WTC11 (cell line): ENCODE results near the gene ZNF407. TPM values are rescaled to one million over a fixed set of nuclear protein-coding genes. Genes with fewer than 3 reads are reported as not detected.

ENCODE experiments used
- ATAC-seq: fragments of 200-7000 bp; cut with Tn5 transposase; 2 replicates; pipeline ENCODE4 v1.10.0; 2021; ENCODE audit warnings: mild to moderate bottlenecking, moderate library complexity
- CTCF ChIA-PET: fragments of 300-600 bp; sonication (Branson Sonifier 250); formaldehyde crosslinking; loops from one replicate; lab custom pipeline; 2021; ENCODE audit warnings: antibody characterized with exemption; lab: Charles Lee
- POLR2A ChIA-PET: fragments of 350-600 bp; sonication (Branson Sonifier 250); formaldehyde crosslinking; loops from one replicate; lab custom pipeline; 2021; ENCODE audit warnings: antibody characterized with exemption; lab: Charles Lee
- DNase-seq: peaks from one replicate; pipeline ENCODE4 v3.0.0; 2021; ENCODE audit warnings: low spot score
- H3K27ac Mint-ChIP-seq: 2 replicates; pipeline ENCODE4 v1.8.0; 2021; ENCODE audit warnings: mixed read lengths
- H3K27me3 Mint-ChIP-seq: 2 replicates; pipeline ENCODE4 v1.8.0; 2021; ENCODE audit warnings: low read depth, mild to moderate bottlenecking, moderate library complexity, mixed read lengths
- H3K36me3 Mint-ChIP-seq: 2 replicates; pipeline ENCODE4 v1.8.0; 2021; ENCODE audit warnings: mixed read lengths
- H3K4me1 Mint-ChIP-seq: 2 replicates; pipeline ENCODE4 v1.8.0; 2022; ENCODE audit warnings: mixed read lengths
- H3K4me3 Mint-ChIP-seq: 2 replicates; pipeline ENCODE4 v1.8.0; 2021; ENCODE audit warnings: mild to moderate bottlenecking, moderate library complexity, mixed read lengths
- H3K9me3 Mint-ChIP-seq: 2 replicates; pipeline ENCODE4 v1.8.0; 2021; ENCODE audit warnings: mixed read lengths
- ATF1 ChIP-seq: sonication (generic); formaldehyde crosslinking; IDR thresholded peaks from 2 replicates; pipeline ENCODE4 v1.8.1; 2023; ENCODE audit warnings: mild to moderate bottlenecking, moderate library complexity, missing genetic modification reagents
- ELF4 ChIP-seq: sonication (generic); formaldehyde crosslinking; IDR thresholded peaks from 2 replicates; pipeline ENCODE4 v1.8.1; 2022; ENCODE audit warnings: low read depth, mild to moderate bottlenecking, moderate library complexity, missing genetic modification reagents
- ETV6 ChIP-seq: sonication (generic); formaldehyde crosslinking; IDR thresholded peaks from 2 replicates; pipeline ENCODE4 v1.8.1; 2022; ENCODE audit warnings: mild to moderate bottlenecking, missing genetic modification reagents
- GRHL2 ChIP-seq: fragments of 250-450 bp; sonication (Bioruptor Pico); IDR thresholded peaks from 2 replicates; pipeline ENCODE4 v1.8.0; 2022; ENCODE audit warnings: mild to moderate bottlenecking, moderate library complexity; ENCODE audit not compliant: insufficient replicate concordance, severe bottlenecking
- HMGXB4 ChIP-seq: sonication (generic); formaldehyde crosslinking; IDR thresholded peaks from 2 replicates; pipeline ENCODE4 v1.8.1; 2023; ENCODE audit warnings: mild to moderate bottlenecking, moderate library complexity, missing genetic modification reagents
- JAZF1 ChIP-seq: fragments of 250-450 bp; sonication (Bioruptor Pico); IDR thresholded peaks from 2 replicates; pipeline ENCODE4 v1.9.0; 2021; ENCODE audit warnings: moderate library complexity, mild to moderate bottlenecking, inconsistent platforms
- JUN ChIP-seq: sonication (generic); formaldehyde crosslinking; IDR thresholded peaks from 2 replicates; pipeline ENCODE4 v1.8.0; 2023; ENCODE audit warnings: mild to moderate bottlenecking, missing genetic modification reagents
- NFE2L1 ChIP-seq: sonication (generic); formaldehyde crosslinking; IDR thresholded peaks from 2 replicates; pipeline ENCODE4 v1.8.1; 2023; ENCODE audit warnings: missing genetic modification reagents
- NR2C2 ChIP-seq: sonication (generic); formaldehyde crosslinking; IDR thresholded peaks from 2 replicates; pipeline ENCODE4 v1.8.0; 2022; ENCODE audit warnings: mild to moderate bottlenecking, missing genetic modification reagents
- NR3C1 ChIP-seq: sonication (generic); formaldehyde crosslinking; conservative IDR thresholded peaks from 2 replicates; pipeline ENCODE4 v1.8.1; 2023; ENCODE audit warnings: low read depth, mild to moderate bottlenecking, missing genetic modification reagents
- SMAD4 ChIP-seq: sonication (generic); formaldehyde crosslinking; IDR thresholded peaks from 2 replicates; pipeline ENCODE4 v1.8.0; 2022; ENCODE audit warnings: mild to moderate bottlenecking, missing genetic modification reagents
- TEAD1 ChIP-seq: sonication (generic); formaldehyde crosslinking; IDR thresholded peaks from 2 replicates; pipeline ENCODE4 v1.8.0; 2022; ENCODE audit warnings: mild to moderate bottlenecking, missing genetic modification reagents
- TEAD4 ChIP-seq: sonication (generic); formaldehyde crosslinking; IDR thresholded peaks from 2 replicates; pipeline ENCODE4 v1.8.0; 2022; ENCODE audit warnings: mild to moderate bottlenecking, missing genetic modification reagents
- USF2 ChIP-seq: sonication (generic); formaldehyde crosslinking; IDR thresholded peaks from 2 replicates; pipeline ENCODE4 v1.8.1; 2023; ENCODE audit warnings: mild to moderate bottlenecking, missing genetic modification reagents, moderate library complexity
- ZMAT4 ChIP-seq: fragments of 250-450 bp; sonication (Bioruptor Pico); IDR thresholded peaks from 2 replicates; pipeline ENCODE4 v1.9.0; 2021; ENCODE audit warnings: mild to moderate bottlenecking
- ZNF121 ChIP-seq: sonication (generic); formaldehyde crosslinking; IDR thresholded peaks from 2 replicates; pipeline ENCODE4 v1.8.0; 2023; ENCODE audit warnings: missing genetic modification reagents
- ZNF138 ChIP-seq: sonication (generic); formaldehyde crosslinking; conservative IDR thresholded peaks from 2 replicates; pipeline ENCODE4 v1.8.1; 2022; ENCODE audit warnings: mild to moderate bottlenecking, moderate library complexity, missing genetic modification reagents
- ZNF416 ChIP-seq: fragments of 250-450 bp; sonication (Bioruptor Pico); IDR thresholded peaks from 2 replicates; pipeline ENCODE4 v1.9.0; 2021; ENCODE audit warnings: mild to moderate bottlenecking, inconsistent platforms
- total RNA-seq: library from RNA; stranded (reverse); gene quantifications from 3 replicates; pipeline ENCODE4 v1.2.3, GENCODE V29; 2021
- TF ChIP-seq, protein P1 (sequence below): fragments of 250-450 bp; sonication (Bioruptor Pico); conservative IDR thresholded peaks from 2 replicates; pipeline ENCODE4 v1.9.0; 2021; ENCODE audit warnings: mild to moderate bottlenecking
- TF ChIP-seq, protein P2 (sequence below): sonication (generic); formaldehyde crosslinking; IDR thresholded peaks from 2 replicates; pipeline ENCODE4 v1.8.0; 2022; ENCODE audit warnings: mild to moderate bottlenecking, missing genetic modification reagents
- TF ChIP-seq, protein P3 (sequence below): sonication (generic); formaldehyde crosslinking; IDR thresholded peaks from 2 replicates; pipeline ENCODE4 v1.8.1; 2023; ENCODE audit warnings: mild to moderate bottlenecking, missing genetic modification reagents
- TF ChIP-seq, protein P4 (sequence below): sonication (generic); formaldehyde crosslinking; IDR thresholded peaks from 2 replicates; pipeline ENCODE4 v1.8.0; 2022; ENCODE audit warnings: mild to moderate bottlenecking, missing genetic modification reagents

Gene ZNF407
- total RNA-seq, 1 experiment from 2014 or later, result 6.5 TPM

- no peak for TF ChIP-seq ATF1 (CRISPR knock-in tag)
These were observed 412.6 kb downstream of the ZNF407 start (continued) for GRCh38 chr18:75010278-75010677.

DNA sequence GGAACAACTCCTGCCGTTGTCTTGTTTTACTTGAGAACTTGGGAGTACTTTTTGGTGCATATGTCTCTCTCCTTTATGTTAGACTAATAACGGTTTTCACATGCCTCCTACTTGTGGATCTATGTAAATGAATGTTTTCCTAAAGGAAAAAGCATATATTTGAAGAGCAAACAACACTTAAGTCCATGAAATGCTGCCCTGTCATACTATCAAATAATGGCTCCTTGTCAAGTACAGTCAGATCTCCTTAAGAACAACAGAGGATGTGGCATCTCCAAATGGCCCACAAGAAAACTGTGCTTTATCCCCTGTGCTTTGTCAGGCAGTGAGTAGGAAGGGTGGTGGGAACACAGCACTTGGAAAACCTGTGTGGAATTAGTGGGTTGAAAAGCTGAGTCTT is 413.0 kb downstream of the ZNF407 start:
- ATAC-seq (no peak), DNase-seq (no peak)
- Mint-ChIP-seq H3K27ac (no peak overlapping the region), H3K9me3 (no peaks in the 10 kb centered on the region), H3K4me1 (peaks cover 17% of the 10 kb centered on the region), H3K4me3 (no peak overlapping the region), H3K36me3 (no peaks in the 10 kb centered on the region), H3K27me3 (no peaks in the 10 kb centered on the region)
- TF ChIP-seq ZNF138, result no peak
- no peak for TF ChIP-seq TEAD4 (CRISPR knock-in tag)
- TF ChIP-seq, protein P1, sequence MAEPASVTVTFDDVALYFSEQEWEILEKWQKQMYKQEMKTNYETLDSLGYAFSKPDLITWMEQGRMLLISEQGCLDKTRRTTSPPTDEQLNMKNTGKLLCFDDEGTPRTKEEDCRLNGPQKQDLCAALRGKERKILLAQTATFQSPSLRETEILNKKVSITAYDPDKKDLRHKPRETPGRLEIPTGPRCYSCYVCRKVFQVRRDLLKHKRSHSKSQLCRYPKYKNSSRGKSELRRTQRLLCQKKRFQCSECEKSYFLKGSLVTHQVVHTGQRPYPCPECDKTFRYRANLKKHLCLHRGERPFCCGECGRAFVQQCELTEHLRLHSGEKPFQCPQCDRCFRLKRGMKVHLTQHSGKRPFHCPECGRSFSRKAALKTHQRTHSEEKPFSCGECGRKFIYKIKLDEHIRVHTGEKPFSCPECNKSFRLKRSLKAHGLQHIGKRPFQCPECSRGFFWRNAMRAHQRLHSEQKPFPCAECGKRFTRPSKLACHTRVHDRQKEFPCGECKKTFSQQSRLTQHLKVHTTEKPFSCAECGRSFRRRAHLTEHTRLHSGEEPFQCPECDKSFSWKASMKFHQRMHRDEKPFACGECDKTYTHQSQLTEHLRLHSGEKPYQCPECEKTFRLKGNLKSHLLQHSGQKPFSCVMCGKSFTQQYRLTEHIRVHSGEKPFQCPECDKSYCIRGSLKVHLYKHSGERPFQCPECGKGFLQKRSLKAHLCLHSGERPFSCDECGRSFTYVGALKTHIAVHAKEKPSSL (CRISPR knock-in tag), result no peak
- no peak for TF ChIP-seq ZMAT4
- TF ChIP-seq, protein P2, sequence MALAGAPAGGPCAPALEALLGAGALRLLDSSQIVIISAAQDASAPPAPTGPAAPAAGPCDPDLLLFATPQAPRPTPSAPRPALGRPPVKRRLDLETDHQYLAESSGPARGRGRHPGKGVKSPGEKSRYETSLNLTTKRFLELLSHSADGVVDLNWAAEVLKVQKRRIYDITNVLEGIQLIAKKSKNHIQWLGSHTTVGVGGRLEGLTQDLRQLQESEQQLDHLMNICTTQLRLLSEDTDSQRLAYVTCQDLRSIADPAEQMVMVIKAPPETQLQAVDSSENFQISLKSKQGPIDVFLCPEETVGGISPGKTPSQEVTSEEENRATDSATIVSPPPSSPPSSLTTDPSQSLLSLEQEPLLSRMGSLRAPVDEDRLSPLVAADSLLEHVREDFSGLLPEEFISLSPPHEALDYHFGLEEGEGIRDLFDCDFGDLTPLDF, result no peak
- no peak for TF ChIP-seq HMGXB4 (CRISPR knock-in tag)
- TF ChIP-seq NFE2L1 (CRISPR knock-in tag), result no peak
- TF ChIP-seq GRHL2 (CRISPR knock-in tag), result no peak
- TF ChIP-seq ELF4 (CRISPR knock-in tag), result no peak
- POLR2A ChIA-PET, result no interaction called here
- CTCF ChIA-PET, result no interaction called here

- DNase-seq (no peak), ATAC-seq (no peak)
- no peaks in the 10 kb centered on the region for H3K9me3 Mint-ChIP-seq
- H3K4me1 Mint-ChIP-seq, result peaks cover 14% of the 10 kb centered on the region
- H3K27ac Mint-ChIP-seq, result no peak overlapping the region
- no peak overlapping the region for H3K4me3 Mint-ChIP-seq
- no peak for TF ChIP-seq USF2
- TF ChIP-seq ZNF121 (CRISPR knock-in tag), result no peak
- no peak for TF ChIP-seq ELF4 (CRISPR knock-in tag)
- TF ChIP-seq SMAD4 (CRISPR knock-in tag), result no peak
- TF ChIP-seq HMGXB4 (CRISPR knock-in tag), result no peak
- no peak for TF ChIP-seq JUN (CRISPR knock-in tag)
- TF ChIP-seq, protein P3, sequence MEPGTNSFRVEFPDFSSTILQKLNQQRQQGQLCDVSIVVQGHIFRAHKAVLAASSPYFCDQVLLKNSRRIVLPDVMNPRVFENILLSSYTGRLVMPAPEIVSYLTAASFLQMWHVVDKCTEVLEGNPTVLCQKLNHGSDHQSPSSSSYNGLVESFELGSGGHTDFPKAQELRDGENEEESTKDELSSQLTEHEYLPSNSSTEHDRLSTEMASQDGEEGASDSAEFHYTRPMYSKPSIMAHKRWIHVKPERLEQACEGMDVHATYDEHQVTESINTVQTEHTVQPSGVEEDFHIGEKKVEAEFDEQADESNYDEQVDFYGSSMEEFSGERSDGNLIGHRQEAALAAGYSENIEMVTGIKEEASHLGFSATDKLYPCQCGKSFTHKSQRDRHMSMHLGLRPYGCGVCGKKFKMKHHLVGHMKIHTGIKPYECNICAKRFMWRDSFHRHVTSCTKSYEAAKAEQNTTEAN (CRISPR knock-in tag), result no peak
- TF ChIP-seq ZNF416 (CRISPR knock-in tag), result no peak
- TF ChIP-seq JAZF1 (CRISPR knock-in tag), result no peak
- TF ChIP-seq NR2C2 (CRISPR knock-in tag), result no peak
- no peak for TF ChIP-seq ETV6
- TF ChIP-seq, protein P4, sequence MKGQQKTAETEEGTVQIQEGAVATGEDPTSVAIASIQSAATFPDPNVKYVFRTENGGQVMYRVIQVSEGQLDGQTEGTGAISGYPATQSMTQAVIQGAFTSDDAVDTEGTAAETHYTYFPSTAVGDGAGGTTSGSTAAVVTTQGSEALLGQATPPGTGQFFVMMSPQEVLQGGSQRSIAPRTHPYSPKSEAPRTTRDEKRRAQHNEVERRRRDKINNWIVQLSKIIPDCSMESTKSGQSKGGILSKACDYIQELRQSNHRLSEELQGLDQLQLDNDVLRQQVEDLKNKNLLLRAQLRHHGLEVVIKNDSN, result no peak
- no peak for TF ChIP-seq TEAD1 (CRISPR knock-in tag)
- TF ChIP-seq ATF1 (CRISPR knock-in tag), result no peak
- no peak for TF ChIP-seq NR3C1 (CRISPR knock-in tag)
- H3K27me3 Mint-ChIP-seq, result no peaks in the 10 kb centered on the region
- H3K36me3 Mint-ChIP-seq, result no peaks in the 10 kb centered on the region
- ChIA-PET POLR2A (no interaction called here), CTCF (no interaction called here)
These were observed 418.5 kb downstream of the ZNF407 start for GRCh38 chr18:75016025-75016717.
